ENCODE measurements around the gene MDH1.

The MDH1 gene

DNA sequence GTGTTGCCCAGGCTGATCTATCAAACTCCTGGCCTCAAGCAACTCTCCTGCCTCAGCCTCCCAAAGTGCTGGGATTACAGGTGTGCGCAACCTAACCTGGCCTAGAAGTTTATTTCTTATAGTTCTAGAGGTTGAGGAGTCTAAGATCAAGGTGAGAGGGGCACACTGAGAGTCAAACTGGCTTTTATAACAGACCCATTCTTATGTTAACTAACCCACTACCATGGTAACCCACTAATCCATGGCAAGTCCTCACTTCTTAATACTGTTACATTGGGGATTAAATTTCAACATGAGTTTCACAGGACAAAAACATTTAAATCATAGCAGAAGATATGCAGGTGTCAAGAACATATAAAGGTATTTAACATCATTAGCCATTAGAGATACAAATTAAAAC, 50.6 kb downstream of the MDH1 start:
- DNase-seq = no peak

DNA sequence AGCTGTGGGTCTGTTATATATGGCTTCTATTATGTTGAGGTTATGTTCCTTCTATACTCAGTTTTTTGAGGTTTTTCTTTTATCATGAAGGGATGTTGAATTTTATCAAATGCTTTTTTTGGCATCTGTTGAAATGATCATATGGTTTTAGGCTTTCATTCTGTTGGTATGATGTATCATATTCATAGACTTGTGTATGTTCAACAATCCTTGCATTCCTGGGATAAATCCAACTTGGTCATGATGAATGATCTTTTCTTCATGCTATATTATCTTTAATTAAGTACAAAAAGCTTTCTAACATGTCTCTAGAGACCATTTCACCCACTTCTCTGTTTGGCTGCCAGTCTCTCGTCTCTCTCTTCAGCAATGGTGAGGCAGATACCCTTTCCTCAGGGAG, 54.2 kb downstream of the MDH1 start:
- no peak for DNase-seq

DNA sequence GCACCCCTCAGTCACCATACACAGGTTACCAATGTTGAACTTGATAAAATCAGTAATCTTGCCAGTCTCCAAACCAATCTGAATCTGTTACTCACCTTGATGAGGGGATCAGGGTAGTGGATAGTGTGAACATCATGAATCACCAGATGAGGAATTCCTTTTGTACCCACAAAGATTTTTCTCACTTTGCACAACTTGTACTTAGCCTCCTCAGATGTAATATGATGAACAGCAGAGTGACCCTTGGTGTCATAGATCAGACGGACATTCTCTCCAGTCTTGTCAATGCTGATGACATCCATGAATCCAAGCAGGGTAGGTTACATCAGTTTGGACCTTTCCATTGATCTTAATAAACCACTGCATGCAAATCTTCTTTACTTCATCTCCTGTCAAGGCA, 54.7 kb downstream of the MDH1 start:
- no peak for DNase-seq

DNA sequence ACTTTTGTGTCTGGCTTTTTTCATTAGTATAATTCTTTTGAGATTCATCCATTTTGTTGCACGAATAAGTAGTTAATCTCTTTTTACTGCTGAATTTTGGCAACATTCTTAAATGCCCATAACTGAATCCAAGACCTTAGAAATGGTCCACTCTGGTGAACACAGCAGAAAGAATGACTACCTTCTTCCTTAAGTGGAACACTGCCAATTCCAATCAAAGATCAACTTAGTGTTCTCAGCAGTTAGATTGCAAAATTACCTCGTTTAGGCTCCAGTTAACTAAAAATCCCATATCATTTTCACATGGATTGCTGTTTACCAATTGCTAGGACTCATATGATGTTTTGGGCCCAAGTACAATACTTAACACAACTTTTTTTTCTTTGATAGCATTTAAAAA, 59.9 kb downstream of the MDH1 start:
- no peak for DNase-seq

DNA sequence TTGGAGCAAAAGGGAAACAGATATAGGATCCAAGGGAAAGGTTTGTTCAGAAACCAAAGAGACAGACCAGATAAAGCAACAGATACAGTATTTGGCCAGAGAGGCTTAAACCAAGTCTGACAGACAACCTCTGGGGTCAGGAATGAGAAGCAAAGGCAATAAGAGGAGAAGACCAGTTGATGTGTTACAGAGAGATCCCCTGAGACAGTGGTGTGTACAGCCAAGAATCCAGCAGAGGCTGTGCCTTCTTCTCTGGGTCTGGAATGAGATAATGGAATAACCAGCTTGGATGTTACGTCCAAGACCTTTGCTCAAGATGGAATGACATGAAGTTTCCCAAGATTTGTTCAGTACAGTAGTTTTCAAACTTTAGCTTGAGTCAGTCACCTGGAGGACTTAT, 61.1 kb downstream of the MDH1 start:
- no peak for DNase-seq

DNA sequence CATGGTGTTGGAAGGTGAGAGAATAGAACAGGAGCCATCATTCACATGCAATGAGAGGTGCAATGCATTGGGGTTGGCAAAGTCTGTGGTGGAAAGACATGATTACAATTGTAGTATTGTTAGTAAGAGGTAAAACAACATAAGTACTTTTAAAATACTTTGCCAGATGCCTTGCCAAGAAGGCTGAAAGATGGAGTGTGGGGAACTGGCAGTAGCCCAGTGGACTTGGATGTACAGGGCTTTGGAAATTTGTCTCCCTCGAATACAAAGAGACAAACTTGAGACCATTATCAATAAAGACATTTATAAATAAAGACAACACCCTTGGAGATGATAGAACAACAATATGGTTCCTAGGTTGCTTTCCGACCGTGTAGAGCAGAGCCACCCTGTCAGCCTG, 62.0 kb downstream of the MDH1 start:
- no peak for DNase-seq

DNA sequence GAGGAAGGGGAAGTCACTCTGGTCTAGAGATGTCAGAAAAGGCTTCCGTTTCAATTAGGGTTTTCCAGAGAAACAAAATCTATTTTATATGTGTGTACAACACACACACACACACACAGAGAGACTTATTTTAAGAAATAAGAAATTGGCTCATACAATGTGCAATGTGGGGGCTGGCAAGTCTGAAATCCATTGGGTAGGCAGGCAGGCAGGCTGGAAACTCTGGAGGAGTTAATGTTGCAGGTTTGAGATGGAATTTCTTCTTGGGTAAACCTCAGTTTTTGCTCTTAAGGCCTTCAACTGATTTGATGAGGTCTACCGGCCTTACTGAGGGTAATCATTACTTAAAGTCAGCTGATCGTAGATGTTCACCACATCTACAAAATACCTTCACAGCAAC, 62.6 kb downstream of the MDH1 start:
- DNase-seq = no peak

DNA sequence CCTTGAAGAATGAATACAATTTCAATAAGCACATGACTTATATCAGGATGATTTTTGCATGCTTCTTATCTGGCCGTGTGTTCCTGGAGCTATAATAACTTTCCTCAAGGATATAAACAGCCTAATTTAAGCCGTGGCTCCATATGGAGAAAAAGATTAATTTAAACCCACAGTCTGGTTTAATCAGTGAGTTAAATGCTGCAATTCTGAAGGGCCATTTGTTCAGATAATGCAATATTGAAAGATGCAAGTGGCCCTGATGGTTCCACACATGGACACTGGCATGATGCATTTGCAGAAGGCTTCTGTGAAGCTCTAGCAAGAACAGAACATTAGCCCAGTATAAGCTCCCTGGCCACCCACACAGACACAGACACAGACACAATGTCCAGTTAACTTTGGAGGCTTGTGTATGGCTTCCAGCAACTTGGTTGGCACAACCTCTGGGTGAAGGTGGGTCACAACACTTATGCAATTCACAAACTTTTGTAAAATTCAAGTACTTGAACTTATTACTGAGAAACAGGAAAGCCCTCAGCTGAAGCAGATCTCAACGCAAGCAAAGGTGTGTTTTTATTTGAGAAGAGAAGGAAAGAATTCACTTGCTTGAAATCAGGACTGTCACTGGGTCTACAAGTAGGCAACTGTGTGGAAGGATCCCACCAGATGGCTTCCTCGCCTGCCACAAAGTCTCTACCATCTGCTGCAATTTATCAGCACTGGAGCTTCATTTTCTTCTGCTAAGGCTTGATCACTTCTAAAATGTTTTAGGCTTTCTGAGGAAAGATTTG, 63.3 kb downstream of the MDH1 start:
- no peak for DNase-seq

DNA sequence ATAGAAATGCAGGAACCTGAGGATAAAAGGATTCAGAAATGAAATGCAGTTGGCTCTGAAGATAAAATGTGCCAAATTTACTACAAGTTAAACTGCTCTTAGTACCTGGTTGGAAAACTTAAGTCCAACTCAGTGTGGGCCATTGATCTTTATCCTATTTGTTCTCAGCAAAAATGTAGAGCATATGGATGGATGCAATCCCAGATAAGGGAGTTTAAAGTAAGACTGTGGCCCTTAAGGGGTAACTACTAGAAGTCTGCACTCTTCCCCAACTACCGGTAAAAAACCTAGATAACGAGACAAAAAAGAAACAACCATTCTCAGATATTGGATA, 63.9 kb downstream of the MDH1 start:
- DNase-seq = no peak

DNA sequence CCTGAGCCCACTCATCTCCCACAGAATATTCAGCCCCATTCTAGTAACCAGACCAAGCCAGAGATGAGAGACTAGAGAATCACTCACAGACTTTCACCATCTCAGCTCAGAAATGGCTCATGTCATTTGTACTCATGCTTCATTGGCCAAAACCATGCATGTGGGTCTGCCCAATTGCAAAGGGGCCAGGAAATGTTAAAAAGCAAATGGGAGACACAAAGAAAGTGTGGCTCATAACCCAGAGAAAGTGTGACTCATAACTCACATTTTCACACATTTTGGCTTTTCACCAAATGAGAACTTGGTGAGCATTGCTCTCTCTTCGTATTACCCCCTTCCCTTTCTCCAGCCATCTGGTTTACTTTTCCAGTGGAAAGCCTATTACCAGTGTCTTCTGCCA, 66.2 kb downstream of the MDH1 start:
- DNase-seq = no peak
